Measurements from ENCODE around the gene DZIP1L.
"Not testable (repeated sequence)": the region's sequence is repeated elsewhere in the genome, so short reads cannot be mapped to it uniquely, and the experiment has no call there.

DZIP1L gene

DNA sequence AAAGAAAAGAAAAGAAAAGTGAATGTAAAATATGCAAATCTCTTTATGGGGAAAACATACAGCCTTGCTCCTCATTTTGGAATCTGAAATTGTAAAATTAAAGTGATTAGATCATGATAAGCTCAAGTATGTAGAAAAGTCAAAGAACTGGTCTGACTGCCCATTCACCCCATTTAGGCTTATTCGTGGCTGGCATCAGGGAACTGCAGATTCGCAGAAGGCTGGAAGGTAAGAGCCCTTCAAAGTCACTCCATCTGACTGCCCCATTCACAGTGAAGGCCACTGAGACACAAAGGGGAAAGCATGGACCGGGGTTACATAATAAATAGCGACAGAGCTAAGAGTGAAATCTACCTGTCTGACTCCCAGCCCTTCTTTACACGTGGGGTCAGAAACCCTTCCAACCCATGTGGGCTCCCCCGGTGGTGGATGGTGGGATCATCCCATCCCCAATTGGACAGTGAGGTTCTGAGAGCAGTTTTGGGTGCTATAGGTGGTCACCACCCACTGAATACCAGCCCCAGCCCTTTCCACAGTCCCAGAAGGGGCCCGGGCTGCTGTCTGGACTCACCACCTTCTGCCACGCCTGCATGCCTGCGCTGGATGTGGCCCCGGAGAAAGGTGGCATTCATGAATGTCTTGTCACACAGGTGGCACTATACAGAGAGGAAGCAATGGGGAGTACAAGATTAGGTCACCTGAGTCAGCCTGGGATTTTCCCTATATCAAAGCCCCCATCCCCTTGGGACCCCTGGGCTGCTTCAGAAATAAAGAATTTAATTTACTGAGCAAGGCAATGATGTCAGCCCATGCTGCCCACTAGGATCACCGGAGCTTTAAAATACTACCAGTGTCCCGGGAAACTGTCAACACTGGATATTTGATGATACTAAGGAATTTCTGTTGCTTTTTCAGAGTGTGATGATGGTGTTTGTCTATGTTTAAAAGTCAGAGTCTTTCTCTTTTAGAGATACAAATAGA, 17.9 kb downstream of the DZIP1L start:
- TF ChIP-seq, protein P1, sequence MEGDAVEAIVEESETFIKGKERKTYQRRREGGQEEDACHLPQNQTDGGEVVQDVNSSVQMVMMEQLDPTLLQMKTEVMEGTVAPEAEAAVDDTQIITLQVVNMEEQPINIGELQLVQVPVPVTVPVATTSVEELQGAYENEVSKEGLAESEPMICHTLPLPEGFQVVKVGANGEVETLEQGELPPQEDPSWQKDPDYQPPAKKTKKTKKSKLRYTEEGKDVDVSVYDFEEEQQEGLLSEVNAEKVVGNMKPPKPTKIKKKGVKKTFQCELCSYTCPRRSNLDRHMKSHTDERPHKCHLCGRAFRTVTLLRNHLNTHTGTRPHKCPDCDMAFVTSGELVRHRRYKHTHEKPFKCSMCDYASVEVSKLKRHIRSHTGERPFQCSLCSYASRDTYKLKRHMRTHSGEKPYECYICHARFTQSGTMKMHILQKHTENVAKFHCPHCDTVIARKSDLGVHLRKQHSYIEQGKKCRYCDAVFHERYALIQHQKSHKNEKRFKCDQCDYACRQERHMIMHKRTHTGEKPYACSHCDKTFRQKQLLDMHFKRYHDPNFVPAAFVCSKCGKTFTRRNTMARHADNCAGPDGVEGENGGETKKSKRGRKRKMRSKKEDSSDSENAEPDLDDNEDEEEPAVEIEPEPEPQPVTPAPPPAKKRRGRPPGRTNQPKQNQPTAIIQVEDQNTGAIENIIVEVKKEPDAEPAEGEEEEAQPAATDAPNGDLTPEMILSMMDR (IDR thresholded peaks at IDR 0.05; ENCODE audit: low read depth, low read length, missing control alignments), result peak; percentile 53
- H3K4me3 ChIP-seq (replicated peaks; ENCODE audit: low read depth, low read length), result no peak overlapping the region
- DNase-seq (ENCODE audit: extremely low read depth, low read depth), result no peak

DNA sequence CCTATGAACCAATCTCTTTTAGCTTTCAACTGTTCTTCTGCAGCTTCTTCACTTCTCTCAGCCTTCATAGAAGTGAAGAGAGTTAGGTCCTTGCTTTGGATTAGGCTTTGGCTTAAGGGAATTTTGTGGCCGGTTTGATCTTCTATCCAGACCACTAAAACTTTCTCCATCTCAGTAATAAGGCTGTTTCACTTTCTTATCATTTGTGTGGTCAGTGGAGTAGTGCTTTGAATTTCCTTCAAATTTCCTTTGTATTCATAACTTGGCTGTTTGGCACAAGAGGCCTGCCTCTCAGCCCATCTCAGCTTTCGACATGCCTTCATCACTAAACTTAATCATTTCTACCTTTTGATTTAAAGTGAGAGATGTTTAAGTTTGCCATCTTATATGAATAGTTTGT, 21.7 kb downstream of the DZIP1L start:
- no peak for DNase-seq (ENCODE audit: extremely low read depth, low read depth)
- TF ChIP-seq, protein P1 (IDR thresholded peaks at IDR 0.05; ENCODE audit: low read depth, low read length, missing control alignments), result no peak
- H3K4me3 ChIP-seq (replicated peaks; ENCODE audit: low read depth, low read length), result no peak overlapping the region

DNA sequence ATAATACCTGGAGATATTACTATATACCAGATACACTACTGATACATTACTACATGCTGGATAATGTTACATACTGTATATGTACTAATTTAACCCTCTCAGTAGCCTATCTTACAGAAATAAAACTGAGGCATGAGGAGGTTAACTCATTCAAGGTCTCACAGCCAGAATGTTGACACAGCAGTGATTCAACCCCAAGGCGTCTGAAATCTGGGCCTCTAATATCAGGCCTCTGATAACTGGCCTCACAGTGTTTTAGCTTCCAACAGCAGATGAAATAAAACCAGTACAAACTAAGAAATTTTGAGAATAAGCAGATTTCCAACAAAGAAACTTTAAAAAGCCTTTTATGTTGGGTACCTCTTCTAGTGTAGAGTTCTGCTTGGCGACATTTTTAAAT, 23.4 kb downstream of the DZIP1L start:
- no peak overlapping the region for H3K4me3 ChIP-seq (replicated peaks; ENCODE audit: low read depth, low read length)
- TF ChIP-seq, protein P1 (IDR thresholded peaks at IDR 0.05; ENCODE audit: low read depth, low read length, missing control alignments), result no peak
- no peak for DNase-seq (ENCODE audit: extremely low read depth, low read depth)

DNA sequence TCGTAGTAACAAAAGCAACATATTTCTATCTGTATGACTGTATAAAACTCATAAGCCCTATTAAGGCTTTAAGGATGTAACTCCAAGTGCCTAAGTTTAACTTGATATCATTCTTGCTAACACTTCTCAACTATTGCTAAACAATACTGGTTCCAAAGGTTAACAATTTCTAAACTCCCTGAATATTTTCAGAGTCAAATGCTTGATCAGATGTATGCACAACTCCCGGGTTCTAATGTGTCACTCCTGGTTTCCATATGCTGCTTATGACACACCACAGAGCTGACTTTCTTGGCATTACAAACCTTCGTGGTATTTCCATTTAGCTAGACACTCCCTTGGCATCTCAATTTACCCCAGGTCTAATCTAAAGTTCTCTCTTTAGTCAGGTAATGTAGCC, 26.3 kb downstream of the DZIP1L start:
- TF ChIP-seq, protein P1 (IDR thresholded peaks at IDR 0.05; ENCODE audit: low read depth, low read length, missing control alignments), result no peak
- no peak for DNase-seq (ENCODE audit: extremely low read depth, low read depth)
- no peak overlapping the region for H3K4me3 ChIP-seq (replicated peaks; ENCODE audit: low read depth, low read length)

DNA sequence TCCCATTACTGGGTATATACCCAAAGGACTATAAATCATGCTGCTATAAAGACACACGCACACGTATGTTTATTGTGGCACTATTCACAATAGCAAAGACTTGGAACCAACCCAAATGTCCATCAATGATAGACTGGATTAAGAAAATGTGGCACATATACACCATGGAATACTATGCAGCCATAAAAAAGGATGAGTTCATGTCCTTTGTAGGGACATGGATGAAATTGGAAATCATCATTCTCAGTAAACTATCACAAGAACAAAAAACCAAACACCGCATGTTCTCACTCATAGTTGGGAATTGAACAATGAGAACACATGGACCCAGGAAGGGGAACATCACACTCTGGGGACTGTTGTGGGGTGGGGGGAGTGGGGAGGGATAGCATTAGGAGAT, 29.7 kb downstream of the DZIP1L start:
- DNase-seq (ENCODE audit: extremely low read depth, low read depth); H3K4me3 ChIP-seq (replicated peaks; ENCODE audit: low read depth, low read length): not testable (repeated sequence)

DNA sequence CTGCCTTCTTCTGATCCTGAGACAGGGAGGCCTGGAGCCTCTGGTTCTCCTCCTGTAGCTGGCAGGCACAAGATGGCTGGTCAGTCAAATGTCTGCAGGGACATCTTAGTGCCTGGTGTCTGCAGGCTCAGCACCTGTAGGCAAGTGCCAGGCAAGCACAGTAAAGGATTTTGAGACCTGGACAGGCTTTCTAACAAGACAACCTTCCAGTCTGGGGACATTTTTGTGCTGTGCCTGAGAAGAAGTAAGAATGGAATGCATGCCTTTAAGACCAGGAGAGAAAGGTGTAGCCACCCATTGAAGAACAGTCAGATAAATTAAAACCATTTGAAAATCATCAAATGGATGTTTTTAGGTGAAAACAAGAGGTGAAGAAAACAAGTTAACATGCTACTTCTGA, 31.2 kb downstream of the DZIP1L start:
- DNase-seq (ENCODE audit: extremely low read depth, low read depth), result no peak
- no peak overlapping the region for H3K4me3 ChIP-seq (replicated peaks; ENCODE audit: low read depth, low read length)
- TF ChIP-seq, protein P1 (IDR thresholded peaks at IDR 0.05; ENCODE audit: low read depth, low read length, missing control alignments), result no peak

DNA sequence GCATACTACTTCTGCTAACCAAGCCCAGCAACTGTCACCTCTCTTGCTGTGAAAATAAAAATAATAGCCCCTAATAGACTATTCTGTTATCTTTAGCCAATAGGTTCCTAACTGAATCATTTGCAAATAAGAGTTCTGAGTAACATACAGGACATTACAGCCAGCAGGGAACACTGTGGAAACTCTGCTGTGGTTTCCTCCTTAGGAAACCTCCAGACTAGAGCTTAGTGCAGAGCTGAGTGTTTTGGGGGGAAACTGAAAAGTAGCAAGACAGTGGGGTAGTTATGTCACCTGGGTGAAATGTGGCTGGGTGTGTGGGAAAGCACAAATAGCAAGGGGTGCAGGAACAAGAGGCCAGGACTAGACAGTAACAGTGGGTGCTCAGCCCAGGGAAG, 32.4 kb downstream of the DZIP1L start:
- TF ChIP-seq, protein P1 (IDR thresholded peaks at IDR 0.05; ENCODE audit: low read depth, low read length, missing control alignments), result no peak
- no peak overlapping the region for H3K4me3 ChIP-seq (replicated peaks; ENCODE audit: low read depth, low read length)
- DNase-seq (ENCODE audit: extremely low read depth, low read depth), result no peak
